ENCODE data around the gene PPIF.
A peak's percentile ranks its signal among the peaks of the same experiment; 100 is the strongest.

GRCh38 chr10:79322616-79323543 is 24.4 kb upstream of the PPIF start:
- no peak for TF ChIP-seq CTCF (IDR thresholded peaks at IDR 0.05; ENCODE audit: insufficient read depth, low read length)
- peak; percentile 73 for TF ChIP-seq POLR2AphosphoS5 (IDR thresholded peaks at IDR 0.05; ENCODE audit: low read depth)

Data from HL-60 (cell line).